HG02981 (cell line): Measurements from ENCODE around the gene ARHGEF3.

Experiments
- ATAC-seq: cut with Tn5 transposase; IDR thresholded peaks from one replicate; pipeline ENCODE4 v1.9.1; 2021; ENCODE audit warnings: mild to moderate bottlenecking, moderate library complexity; ENCODE audit not compliant: unreplicated experiment

ARHGEF3 gene

DNA sequence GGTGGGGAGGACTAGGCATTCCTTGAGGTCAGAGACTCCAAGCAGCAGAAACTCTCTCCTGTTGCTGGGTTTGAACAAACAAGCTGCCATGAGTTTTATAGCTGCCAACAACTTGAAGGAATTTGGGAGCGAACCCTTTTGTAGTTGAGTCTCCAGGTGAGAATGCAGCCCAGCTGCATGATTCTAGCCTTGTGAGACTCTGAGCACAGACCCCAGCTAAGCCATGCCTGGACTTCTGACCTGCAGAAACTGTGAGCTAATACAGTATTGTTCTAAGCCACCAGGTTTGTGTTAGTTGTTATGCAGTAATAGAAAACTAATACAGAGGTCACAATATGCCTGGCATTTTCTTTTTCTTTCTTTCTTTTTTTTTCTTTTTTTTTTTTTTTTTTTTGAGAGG is 112.4 kb downstream of the ARHGEF3 start:
- no peak for ATAC-seq

DNA sequence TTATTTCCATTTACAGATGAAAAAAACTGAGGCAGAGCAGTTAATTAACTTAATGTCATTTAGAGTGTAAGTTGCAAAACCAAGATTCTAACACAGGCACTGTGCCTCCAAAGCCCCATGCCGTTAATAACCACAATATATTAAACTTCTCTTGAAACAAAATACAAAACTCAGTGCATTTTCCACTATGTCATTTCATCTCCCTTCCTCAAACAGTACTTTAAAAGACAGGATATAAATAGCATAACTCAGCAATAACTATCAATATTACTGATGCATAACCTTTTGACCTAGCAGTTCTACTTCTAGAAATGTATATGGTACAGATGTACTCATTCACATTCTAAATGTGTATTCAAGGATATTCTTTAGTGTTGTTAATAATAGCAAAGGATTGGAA is 113.6 kb downstream of the ARHGEF3 start:
- no peak for ATAC-seq

- no peak for ATAC-seq
Measured at GRCh38 chr3:56684029-56684428, 117.7 kb downstream of the ARHGEF3 start.

GRCh38 chr3:56683122-56683817 is 118.5 kb downstream of the ARHGEF3 start, which contains the start of gene TASOR:
TASOR (minus strand) TSS chr3:56683265; CDS start chr3:56683006, 259 bp downstream.
- peak; percentile 73 for ATAC-seq

- ATAC-seq: peak; percentile 57
Measured at GRCh38 chr3:56682462-56683121, 119.2 kb downstream of the ARHGEF3 start.

- ATAC-seq: no peak
Measured at GRCh38 chr3:56681984-56682461, 119.7 kb downstream of the ARHGEF3 start.

- no peak for ATAC-seq
Measured at GRCh38 chr3:56680054-56680580, 121.6 kb downstream of the ARHGEF3 start.
